WI38 (cell line): Measurements from ENCODE around the gene SRCIN1.

Experiments
- H3K4me3 ChIP-seq: 2 replicates; pipeline ENCODE4 v1.5.1; 2011; ENCODE audit warnings: low read depth, mild to moderate bottlenecking, control low read depth, low read length
- TF ChIP-seq, protein P1 (sequence below): IDR thresholded peaks from 2 replicates; pipeline ENCODE4 v1.5.1; 2012; ENCODE audit warnings: low read depth, mild to moderate bottlenecking, control low read depth, low read length

The SRCIN1 gene

DNA sequence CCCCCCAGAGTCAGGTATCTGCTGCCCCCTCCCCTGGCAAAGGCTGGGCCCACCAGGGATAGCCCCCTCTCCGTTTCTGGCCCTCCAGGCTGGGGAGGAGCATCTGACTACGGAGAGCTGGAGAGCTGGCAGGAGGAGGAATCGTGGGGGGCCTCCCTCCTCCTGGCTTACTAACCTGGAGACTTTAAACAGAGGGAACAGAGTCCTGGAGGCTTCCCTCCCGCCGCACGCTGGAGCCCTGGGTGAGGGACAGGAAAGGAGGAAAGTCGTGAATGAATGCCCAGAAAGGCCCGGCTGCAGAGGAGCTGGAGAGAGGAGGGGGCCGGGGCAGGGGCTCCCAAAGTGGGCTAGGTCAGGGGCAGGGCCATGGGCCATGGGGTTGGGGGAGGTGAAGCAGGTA, 9.9 kb downstream of the SRCIN1 start:
- TF ChIP-seq, protein P1, sequence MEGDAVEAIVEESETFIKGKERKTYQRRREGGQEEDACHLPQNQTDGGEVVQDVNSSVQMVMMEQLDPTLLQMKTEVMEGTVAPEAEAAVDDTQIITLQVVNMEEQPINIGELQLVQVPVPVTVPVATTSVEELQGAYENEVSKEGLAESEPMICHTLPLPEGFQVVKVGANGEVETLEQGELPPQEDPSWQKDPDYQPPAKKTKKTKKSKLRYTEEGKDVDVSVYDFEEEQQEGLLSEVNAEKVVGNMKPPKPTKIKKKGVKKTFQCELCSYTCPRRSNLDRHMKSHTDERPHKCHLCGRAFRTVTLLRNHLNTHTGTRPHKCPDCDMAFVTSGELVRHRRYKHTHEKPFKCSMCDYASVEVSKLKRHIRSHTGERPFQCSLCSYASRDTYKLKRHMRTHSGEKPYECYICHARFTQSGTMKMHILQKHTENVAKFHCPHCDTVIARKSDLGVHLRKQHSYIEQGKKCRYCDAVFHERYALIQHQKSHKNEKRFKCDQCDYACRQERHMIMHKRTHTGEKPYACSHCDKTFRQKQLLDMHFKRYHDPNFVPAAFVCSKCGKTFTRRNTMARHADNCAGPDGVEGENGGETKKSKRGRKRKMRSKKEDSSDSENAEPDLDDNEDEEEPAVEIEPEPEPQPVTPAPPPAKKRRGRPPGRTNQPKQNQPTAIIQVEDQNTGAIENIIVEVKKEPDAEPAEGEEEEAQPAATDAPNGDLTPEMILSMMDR: no peak

DNA sequence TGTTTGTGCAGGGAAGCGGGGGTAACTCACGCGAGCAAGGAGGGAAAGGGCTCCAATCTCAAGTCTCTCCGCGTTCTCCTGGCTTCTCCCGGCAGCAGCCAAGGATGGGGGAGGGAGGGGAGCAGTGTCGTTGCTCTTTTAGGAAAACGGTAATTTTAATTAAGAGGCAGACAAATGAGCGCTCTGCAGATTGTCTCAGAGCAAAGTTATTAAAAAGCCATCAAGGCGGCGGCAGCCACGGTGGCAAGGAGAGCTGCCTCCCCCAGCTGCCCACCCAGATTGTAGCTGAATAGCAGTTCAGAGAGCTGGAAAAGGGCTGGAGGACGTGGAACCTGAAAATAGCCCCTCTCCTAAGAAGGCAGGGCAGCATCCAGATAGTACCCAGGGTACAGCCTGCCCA, 11.6 kb downstream of the SRCIN1 start:
- H3K4me3 ChIP-seq: no peak overlapping the region
- TF ChIP-seq, protein P1: no peak

More for the DNA sequence above, 9.9 kb downstream of the SRCIN1 start:
- no peak overlapping the region for H3K4me3 ChIP-seq

DNA sequence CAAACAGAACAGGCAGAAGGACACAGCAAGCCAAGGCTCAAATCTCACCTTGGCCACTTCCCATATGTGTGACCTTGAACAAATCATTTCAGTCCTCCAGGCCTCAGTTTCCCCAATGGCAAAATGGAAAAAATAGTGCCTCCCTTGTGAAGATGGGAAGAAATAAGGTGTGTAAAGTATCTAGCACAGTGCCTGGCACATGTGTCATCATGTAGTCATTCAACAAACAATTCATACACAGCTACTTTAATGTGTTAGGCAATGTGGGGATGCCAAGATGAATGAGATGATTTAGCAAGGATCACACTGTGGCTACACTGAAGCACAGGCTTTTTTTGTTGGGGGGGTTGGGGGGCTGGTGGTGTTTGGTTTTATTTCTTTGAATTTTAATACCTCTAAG, 13.3 kb downstream of the SRCIN1 start:
- TF ChIP-seq, protein P1: no peak
- H3K4me3 ChIP-seq: no peak overlapping the region

DNA sequence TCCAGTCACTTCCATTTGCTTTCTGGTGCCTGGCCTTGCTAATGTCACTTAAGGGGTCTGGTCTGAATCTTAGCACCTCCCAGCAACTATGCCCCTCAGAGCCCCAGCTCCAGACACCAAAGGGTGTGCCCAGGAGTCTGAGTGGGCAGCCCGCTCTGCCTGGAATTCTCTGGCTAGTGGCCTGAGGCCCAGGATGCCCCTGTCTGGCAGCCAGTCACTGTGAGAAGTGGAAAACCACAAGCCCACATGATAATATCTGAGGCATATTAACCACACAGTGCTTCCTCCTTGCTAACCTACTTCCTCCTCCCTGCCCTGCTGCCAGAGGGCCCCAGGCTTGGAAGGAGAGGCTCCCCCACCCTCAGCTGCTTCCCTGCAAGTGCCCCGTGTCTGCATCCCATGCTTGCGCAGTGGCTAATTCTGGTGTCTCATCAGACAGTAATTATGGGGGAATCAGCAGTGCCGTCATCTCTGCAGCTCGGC, 14.0 kb downstream of the SRCIN1 start:
- TF ChIP-seq, protein P1: no peak
- no peak overlapping the region for H3K4me3 ChIP-seq

DNA sequence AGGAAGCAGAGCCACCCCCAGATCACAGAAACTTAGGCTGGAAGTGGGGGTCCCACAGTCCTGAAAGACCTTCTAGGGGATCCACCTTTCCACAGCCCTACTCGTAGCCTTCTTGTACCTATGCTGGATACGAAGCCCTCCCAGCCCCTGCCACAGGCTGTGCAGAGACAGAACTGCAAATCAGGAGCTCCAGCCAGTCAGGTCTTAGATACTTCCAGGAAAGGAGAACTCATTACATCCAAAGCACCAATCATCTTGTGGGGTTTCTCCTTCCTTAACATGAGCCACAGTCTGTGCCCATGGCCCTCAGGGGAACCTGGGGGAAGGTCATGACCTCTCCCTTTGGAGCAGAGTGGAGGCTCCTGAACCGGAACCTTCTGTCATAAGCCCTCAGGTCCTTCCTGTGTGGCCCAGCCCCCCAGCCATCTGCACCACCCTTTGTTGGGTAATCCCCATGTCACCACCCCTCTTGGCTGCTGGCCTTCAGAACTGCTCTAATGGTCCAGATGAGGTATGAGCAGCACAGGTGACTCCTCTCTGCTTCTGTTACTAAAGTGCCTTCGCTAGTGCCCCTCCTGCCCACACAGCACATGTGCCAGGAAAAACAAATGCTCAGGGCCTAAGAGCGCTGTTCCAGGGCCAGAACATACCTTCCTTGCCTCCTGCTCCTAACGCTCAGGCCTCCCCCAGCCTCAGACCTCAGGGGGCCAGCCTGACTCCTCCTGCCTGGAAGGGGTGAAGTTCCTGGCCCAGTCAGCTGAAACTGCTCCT, 14.6 kb downstream of the SRCIN1 start:
- TF ChIP-seq, protein P1: no peak
- no peak overlapping the region for H3K4me3 ChIP-seq

DNA sequence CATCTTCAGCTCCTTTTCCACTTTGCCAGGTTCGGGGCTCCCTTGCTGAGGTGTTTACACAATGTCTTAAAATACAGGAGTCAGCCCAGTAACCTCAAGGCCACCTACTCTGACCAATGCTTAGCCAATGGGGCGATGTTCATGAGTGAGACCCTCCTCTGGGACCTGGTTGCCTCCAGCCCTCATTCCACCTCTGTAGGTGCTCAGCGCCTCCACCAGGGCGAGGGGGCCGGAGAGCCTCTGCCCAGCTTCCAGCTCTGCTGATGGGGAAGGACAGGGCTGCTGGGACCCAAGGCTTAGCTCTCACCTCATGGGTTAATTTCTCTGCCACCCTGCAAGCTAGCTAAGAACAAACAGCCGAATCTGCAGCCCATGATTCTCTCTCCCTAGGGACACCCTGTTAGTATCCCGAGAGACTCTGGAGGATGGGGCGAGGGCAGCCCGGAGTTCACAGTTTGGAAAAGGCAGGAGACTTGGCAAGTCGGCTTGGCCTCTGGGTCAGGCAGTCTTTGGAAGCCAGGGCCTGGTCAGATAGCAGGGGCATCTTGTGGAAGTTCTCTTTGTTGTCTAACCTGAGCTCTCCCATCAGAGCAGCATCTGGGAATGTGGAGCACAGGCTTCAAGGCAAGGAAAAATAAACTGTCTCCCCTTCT, 16.2 kb downstream of the SRCIN1 start:
- no peak overlapping the region for H3K4me3 ChIP-seq
- TF ChIP-seq, protein P1: no peak

DNA sequence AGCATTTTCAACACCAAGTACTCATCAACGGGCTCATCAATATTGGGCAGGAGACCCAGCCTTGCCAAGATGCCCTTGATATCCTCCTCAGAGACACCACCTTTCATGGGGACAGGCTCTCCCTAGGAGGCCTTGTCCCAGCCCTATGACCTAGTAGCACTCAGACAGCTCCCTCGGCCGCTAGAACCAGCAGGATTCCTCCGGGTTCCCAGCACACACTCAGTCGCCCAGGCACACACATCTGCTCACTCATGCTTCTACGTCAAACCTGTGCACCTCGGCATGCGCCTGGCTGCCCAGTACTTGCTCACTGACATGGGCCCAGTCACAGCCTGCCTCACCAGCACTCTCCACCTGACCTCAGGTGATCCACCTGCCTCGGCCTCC, 17.0 kb downstream of the SRCIN1 start:
- H3K4me3 ChIP-seq: no peak overlapping the region
- TF ChIP-seq, protein P1: no peak
